Cardiac muscle cell (in vitro differentiated cells and primary cell): ENCODE results near the gene CARHSP1. TPM values are rescaled to one million over a fixed set of nuclear protein-coding genes. Genes with fewer than 3 reads are reported as not detected.

Source experiments
- DNase-seq, 2 donors: peaks; one replicate each; pipeline versions ENCODE4 v3.0.0 to v3.0.0-alpha.2; 2010 to 2017; ENCODE audit warnings: low read depth in 1 of 2, low spot score in 1 of 2
- H3K27ac ChIP-seq: fragments of 200-600 bp; sonication (generic); 2 replicates; pipeline ENCODE4 v1.5.1; 2016
- H3K27me3 ChIP-seq: fragments of 200-600 bp; sonication (generic); 2 replicates; pipeline ENCODE4 v1.6.0; 2016; ENCODE audit warnings: control low read depth
- H3K36me3 ChIP-seq: fragments of 200-600 bp; sonication (generic); 2 replicates; pipeline ENCODE4 v1.5.1; 2016; ENCODE audit warnings: control low read depth
- H3K4me1 ChIP-seq: fragments of 200-600 bp; sonication (generic); 2 replicates; pipeline ENCODE4 v1.8.1; 2017; ENCODE audit warnings: low read depth, mild to moderate bottlenecking, mixed run types
- H3K4me3 ChIP-seq: fragments of 200-600 bp; sonication (generic); 2 replicates; pipeline ENCODE4 v1.5.1; 2016; ENCODE audit warnings: mild to moderate bottlenecking
- H3K9me3 ChIP-seq: fragments of 200-600 bp; sonication (generic); 2 replicates; pipeline ENCODE4 v1.5.1; 2017; ENCODE audit warnings: low read depth, mild to moderate bottlenecking, control low read depth
- polyA plus RNA-seq: library from polyadenylated mRNA; unstranded; fragments of >200 nt; fragmentation: Nextera tagmentation; extraction: Ambion mirVana; gene quantifications from 2 replicates; pipeline ENCODE4 v1.2.1, GENCODE V29; 2016
- total RNA-seq: library from RNA; depleted of rRNA; stranded (reverse); fragments of >200 nt; gene quantifications from 2 replicates; pipeline ENCODE4 v1.2.3, GENCODE V29; 2016
- TF ChIP-seq, protein P1 (sequence below): IDR thresholded peaks from 2 replicates; pipeline ENCODE4 v1.5.1; 2012; ENCODE audit warnings: low read depth, mild to moderate bottlenecking, low read length

The CARHSP1 gene
- total and polyA plus RNA-seq, 2 experiments from 2014 or later, result 125 to 165 TPM

DNA sequence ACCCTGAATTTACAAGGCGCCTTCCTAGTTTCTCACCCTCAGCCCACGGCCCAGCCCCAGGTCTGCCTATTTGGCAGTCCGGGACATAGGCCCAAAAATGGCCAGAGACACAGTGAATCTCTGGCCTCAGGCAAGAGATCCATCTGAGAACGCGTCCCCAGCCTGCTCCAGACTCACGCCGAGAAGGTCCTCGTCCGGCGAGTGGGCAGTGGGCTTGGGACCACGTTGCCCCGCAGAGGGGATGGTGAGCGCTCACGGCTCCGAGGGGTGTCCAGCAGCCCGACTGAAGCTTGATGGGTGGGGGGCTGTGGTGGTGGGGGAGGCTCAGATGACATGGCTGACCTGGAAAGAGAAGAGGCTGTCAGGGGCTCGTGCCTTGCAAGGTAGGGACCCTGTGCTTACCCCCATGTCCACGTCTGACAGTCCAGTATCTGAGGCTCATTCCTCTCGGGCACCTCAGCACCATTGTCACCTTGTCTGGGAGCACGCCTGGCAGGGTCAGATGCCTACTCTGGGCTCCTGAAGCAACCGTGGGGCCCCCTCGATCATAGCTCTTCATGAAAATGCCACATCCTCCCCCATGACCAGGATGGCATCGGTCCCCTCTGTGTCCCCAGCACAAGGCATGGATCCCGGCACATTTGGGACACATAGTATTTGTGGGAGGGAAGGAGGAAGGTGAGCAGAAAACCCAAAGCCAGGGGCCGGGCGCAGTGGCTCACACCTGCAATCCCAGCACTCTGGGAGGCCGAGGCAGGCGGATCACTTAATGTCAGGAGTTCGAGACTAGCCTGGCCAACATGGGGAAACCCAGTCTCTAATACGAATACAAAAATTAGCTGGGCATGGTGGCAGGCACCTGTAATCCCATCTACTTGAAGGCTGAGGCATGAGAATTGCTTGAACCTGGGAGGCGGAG lies 9.6 kb downstream of the CARHSP1 start:
- Histone ChIP-seq H3K4me1 (peaks cover 8% of the 10 kb centered on the region), H3K27ac (no peak overlapping the region), H3K9me3 (no peaks in the 10 kb centered on the region), H3K36me3 (peaks cover 5% of the 10 kb centered on the region), H3K27me3 (no peaks in the 10 kb centered on the region), H3K4me3 (no peak overlapping the region)
- DNase-seq, result no peak
- TF ChIP-seq, protein P1, sequence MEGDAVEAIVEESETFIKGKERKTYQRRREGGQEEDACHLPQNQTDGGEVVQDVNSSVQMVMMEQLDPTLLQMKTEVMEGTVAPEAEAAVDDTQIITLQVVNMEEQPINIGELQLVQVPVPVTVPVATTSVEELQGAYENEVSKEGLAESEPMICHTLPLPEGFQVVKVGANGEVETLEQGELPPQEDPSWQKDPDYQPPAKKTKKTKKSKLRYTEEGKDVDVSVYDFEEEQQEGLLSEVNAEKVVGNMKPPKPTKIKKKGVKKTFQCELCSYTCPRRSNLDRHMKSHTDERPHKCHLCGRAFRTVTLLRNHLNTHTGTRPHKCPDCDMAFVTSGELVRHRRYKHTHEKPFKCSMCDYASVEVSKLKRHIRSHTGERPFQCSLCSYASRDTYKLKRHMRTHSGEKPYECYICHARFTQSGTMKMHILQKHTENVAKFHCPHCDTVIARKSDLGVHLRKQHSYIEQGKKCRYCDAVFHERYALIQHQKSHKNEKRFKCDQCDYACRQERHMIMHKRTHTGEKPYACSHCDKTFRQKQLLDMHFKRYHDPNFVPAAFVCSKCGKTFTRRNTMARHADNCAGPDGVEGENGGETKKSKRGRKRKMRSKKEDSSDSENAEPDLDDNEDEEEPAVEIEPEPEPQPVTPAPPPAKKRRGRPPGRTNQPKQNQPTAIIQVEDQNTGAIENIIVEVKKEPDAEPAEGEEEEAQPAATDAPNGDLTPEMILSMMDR, result no peak

DNA sequence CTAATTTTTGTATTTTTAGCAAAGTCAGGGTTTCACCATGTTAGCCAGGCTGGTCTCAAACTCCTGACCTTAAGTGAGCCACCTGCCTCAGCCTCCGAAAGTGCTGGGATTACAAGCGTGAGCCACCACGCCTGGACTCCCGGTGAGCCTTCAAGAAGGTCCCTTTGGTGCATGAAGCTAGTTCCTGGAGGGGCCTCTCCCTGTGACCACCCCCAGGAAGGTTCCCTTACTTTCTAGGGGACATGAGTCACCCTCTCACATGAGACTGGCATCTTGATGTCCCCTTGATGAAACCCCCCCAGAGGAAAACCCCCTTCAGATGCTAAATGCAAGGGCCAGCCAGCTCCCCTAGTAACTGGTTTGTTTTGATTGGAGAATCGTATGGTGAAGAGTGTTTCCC lies 12.8 kb downstream of the CARHSP1 start:
- TF ChIP-seq, protein P1, result no peak
- no peak for DNase-seq
- Histone ChIP-seq H3K27me3 (no peaks in the 10 kb centered on the region), H3K4me3 (no peak overlapping the region), H3K27ac (no peak overlapping the region), H3K36me3 (peaks cover 8% of the 10 kb centered on the region), H3K4me1 (no peaks in the 10 kb centered on the region), H3K9me3 (no peaks in the 10 kb centered on the region)

DNA sequence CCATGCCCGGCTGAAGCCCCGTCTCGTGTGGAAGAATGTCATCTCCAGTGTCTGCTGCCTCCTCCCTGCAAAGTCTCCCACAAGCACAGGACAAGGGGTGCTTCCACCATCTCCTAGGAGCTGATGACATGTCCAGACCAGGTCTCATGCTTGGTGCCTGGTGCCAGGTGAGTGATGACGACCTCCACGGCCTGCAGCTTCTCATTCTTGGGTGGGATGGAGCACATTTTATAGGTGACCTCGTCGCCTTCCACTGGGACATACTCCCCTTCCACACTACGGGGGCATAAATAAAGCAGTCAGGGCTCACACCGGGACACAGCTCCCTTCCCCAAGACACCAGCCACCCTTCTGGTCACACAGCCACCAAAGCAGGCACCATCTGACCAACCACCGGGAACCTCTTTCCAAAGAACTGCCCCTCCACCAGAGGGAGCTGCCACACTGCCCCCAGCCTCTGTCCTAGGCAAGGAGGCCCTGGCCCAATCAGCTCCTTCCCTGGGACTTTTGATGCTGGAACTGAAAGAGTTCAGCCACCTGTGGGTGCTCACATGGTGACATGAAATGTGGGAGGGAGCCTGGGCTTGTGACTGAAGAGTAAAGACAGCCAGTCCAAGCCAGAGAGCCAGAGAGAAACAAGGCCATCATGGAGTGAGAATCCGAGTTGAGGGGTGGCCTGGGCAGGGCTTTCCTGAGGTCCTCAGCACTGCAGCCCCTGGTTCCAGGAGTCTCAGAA lies 13.6 kb downstream of the CARHSP1 start:
- TF ChIP-seq, protein P1, result no peak
- H3K36me3 ChIP-seq, result peaks cover 10% of the 10 kb centered on the region
- H3K9me3 ChIP-seq, result no peaks in the 10 kb centered on the region

DNA sequence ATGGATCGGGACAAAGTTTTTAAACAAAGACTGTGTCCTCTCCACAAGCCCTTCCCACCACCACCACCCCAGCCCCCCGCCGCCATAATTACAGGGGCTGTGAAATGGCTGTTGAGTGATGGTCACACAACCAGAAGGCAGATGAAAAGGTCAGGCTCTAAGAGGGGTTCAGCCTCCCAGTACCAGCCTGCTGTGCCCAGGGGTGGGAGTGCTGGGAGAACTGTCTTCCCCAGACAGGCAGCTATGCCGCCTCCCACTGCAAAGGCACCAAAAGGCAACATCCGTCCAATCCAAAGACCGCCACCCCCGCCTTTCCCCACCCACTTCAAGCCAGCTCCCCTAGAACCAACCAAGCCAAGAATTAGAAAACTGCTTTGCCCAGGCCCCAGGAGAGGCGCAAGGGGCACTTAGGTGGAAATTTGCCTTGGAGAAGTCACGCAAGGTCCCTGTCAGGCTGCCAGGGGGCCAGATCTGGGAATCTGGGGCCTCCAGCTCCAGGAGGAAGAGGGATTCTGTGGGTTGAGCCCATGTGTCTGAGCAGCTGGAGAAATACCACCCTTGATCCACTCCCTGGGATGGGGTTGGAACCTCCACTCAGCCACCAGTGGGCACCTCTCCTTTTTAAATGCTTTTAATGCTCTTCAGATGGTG lies 14.4 kb downstream of the CARHSP1 start:
- TF ChIP-seq, protein P1, result no peak
- DNase-seq, result no peak
- H3K36me3 ChIP-seq, result peaks cover 15% of the 10 kb centered on the region
- H3K27ac ChIP-seq, result peak overlapping the region; percentile 43
- H3K9me3 ChIP-seq, result no peaks in the 10 kb centered on the region
- no peak overlapping the region for H3K4me3 ChIP-seq
- H3K4me1 ChIP-seq, result no peaks in the 10 kb centered on the region
- no peaks in the 10 kb centered on the region for H3K27me3 ChIP-seq

More for the DNA sequence above, 13.6 kb downstream of the CARHSP1 start:
- H3K27ac ChIP-seq, result peak overlapping the region; percentile 43
- H3K4me3 ChIP-seq, result no peak overlapping the region
- no peaks in the 10 kb centered on the region for H3K4me1 ChIP-seq
- no peak for DNase-seq
- no peaks in the 10 kb centered on the region for H3K27me3 ChIP-seq

DNA sequence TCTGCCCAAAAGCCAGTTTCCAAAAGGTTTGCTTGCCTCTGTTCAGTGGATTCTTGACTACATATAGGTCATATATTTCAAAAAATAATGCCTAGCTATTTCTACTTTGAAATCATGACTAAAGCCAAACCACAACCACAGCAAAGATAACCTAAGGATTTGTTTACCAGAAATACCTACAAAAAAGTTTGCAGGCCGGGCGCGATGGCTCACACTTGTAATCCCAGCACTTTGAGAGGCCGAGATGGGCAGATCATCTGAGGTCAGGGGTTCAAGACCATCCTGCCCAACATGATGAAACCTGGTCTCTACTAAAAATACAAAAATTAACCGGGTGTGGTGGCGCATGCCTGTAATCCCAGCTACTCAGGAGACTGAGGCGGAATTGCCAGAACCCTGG lies 15.2 kb downstream of the CARHSP1 start:
- no peak for DNase-seq
- H3K9me3 ChIP-seq, result no peaks in the 10 kb centered on the region
- TF ChIP-seq, protein P1, result no peak
- peaks cover 13% of the 10 kb centered on the region for H3K36me3 ChIP-seq
- H3K27ac ChIP-seq, result peak overlapping the region; percentile 48
- H3K27me3 ChIP-seq, result no peaks in the 10 kb centered on the region
- no peak overlapping the region for H3K4me3 ChIP-seq
- no peaks in the 10 kb centered on the region for H3K4me1 ChIP-seq
